H9 (cell line): ENCODE data around the gene OR51Q1. TPM values are rescaled to one million over a fixed set of nuclear protein-coding genes. Genes with fewer than 3 reads are reported as not detected.

ENCODE experiments used
- DNase-seq: peaks from one replicate; pipeline ENCODE4 v3.0.0-alpha.2; 2017
- H2AFZ ChIP-seq: one replicate; pipeline ENCODE4 v1.6.1; 2013; ENCODE audit warnings: mild to moderate bottlenecking, low read length, control low read depth, moderate library complexity
- H2AK5ac ChIP-seq: 2 replicates; pipeline ENCODE4 v1.6.1; 2013; ENCODE audit warnings: low read length, control low read depth, mixed read lengths; ENCODE audit not compliant: insufficient read length
- H2BK120ac ChIP-seq: one replicate; pipeline ENCODE4 v1.6.1; 2013; ENCODE audit warnings: low read depth, mild to moderate bottlenecking, low read length, control low read depth, inconsistent platforms; ENCODE audit not compliant: poor library complexity, severe bottlenecking
- H2BK12ac ChIP-seq: 2 replicates; pipeline ENCODE4 v1.6.1; 2013; ENCODE audit warnings: low read length, control low read depth, mixed read lengths, low read depth; ENCODE audit not compliant: insufficient read length
- H2BK15ac ChIP-seq: 2 replicates; pipeline ENCODE4 v1.6.1; 2013; ENCODE audit warnings: low read depth, low read length, control low read depth
- H2BK20ac ChIP-seq: one replicate; pipeline ENCODE4 v1.6.1; 2013; ENCODE audit warnings: low read depth, mild to moderate bottlenecking, low read length, control low read depth, inconsistent platforms; ENCODE audit not compliant: poor library complexity, severe bottlenecking
- H2BK5ac ChIP-seq: 2 replicates; pipeline ENCODE4 v1.6.1; 2013; ENCODE audit warnings: low read length, control low read depth, mixed read lengths; ENCODE audit not compliant: insufficient read length
- H3K14ac ChIP-seq: 2 replicates; pipeline ENCODE4 v1.6.1; 2013; ENCODE audit warnings: low read length, control low read depth; ENCODE audit not compliant: insufficient read depth
- H3K18ac ChIP-seq: 2 replicates; pipeline ENCODE4 v1.6.1; 2013; ENCODE audit warnings: low read depth, mild to moderate bottlenecking, mixed read lengths, low read length, control low read depth; ENCODE audit not compliant: insufficient read length
- H3K23ac ChIP-seq: 2 replicates; pipeline ENCODE4 v1.6.1; 2013; ENCODE audit warnings: low read length, control low read depth, mixed read lengths, low read depth; ENCODE audit not compliant: insufficient read length
- H3K23me2 ChIP-seq: 2 replicates; pipeline ENCODE4 v1.6.1; 2013; ENCODE audit warnings: low read depth, mild to moderate bottlenecking, mixed read lengths, low read length, control low read depth; ENCODE audit not compliant: insufficient read length, poor library complexity, severe bottlenecking
- H3K27ac ChIP-seq: 2 replicates; pipeline ENCODE4 v1.5.1; 2013; ENCODE audit warnings: low read length, control low read depth, mixed read lengths, low read depth; ENCODE audit not compliant: insufficient read length
- H3K27me3 ChIP-seq: 2 replicates; pipeline ENCODE4 v1.6.1; 2013; ENCODE audit warnings: low read length, control low read depth, inconsistent platforms; ENCODE audit not compliant: insufficient read depth
- H3K4ac ChIP-seq: 2 replicates; pipeline ENCODE4 v1.6.1; 2013; ENCODE audit warnings: low read depth, mild to moderate bottlenecking, control low read depth, inconsistent platforms, low read length, moderate library complexity
- H3K4me1 ChIP-seq: 2 replicates; pipeline ENCODE4 v1.6.1; 2013; ENCODE audit warnings: low read length, control low read depth, inconsistent platforms; ENCODE audit not compliant: insufficient read depth
- H3K4me2 ChIP-seq: 2 replicates; pipeline ENCODE4 v1.6.1; 2013; ENCODE audit warnings: low read length, control low read depth, mixed read lengths; ENCODE audit not compliant: insufficient read length, insufficient read depth
- H3K56ac ChIP-seq: 2 replicates; pipeline ENCODE4 v1.6.1; 2013; ENCODE audit warnings: low read depth, mild to moderate bottlenecking, mixed read lengths, low read length, control low read depth; ENCODE audit not compliant: insufficient read length
- H3K79me1 ChIP-seq: 2 replicates; pipeline ENCODE4 v1.6.1; 2013; ENCODE audit warnings: low read depth, mild to moderate bottlenecking, moderate library complexity, low read length, control low read depth, inconsistent platforms; ENCODE audit not compliant: insufficient read depth, poor library complexity, severe bottlenecking
- H3K79me2 ChIP-seq: 2 replicates; pipeline ENCODE4 v1.6.1; 2013; ENCODE audit warnings: low read length, control low read depth, inconsistent platforms; ENCODE audit not compliant: insufficient read depth
- H3K9ac ChIP-seq: 2 replicates; pipeline ENCODE4 v1.6.1; 2013; ENCODE audit warnings: low read length, control low read depth, mixed read lengths; ENCODE audit not compliant: insufficient read length; ENCODE audit errors: extremely low read depth
- H3K9me3 ChIP-seq: one replicate; pipeline ENCODE4 v1.6.1; 2013; ENCODE audit warnings: low read depth, low read length, inconsistent platforms; ENCODE audit not compliant: control insufficient read depth
- H3T11ph ChIP-seq: one replicate; pipeline ENCODE4 v1.6.1; 2013; ENCODE audit warnings: mild to moderate bottlenecking, low read length, control low read depth, inconsistent platforms
- H4K20me1 ChIP-seq: one replicate; pipeline ENCODE4 v1.6.1; 2013; ENCODE audit not compliant: control insufficient read depth, insufficient read length, insufficient read depth
- H4K5ac ChIP-seq: 2 replicates; pipeline ENCODE4 v1.6.1; 2013; ENCODE audit warnings: low read depth, mild to moderate bottlenecking, mixed read lengths, low read length, control low read depth; ENCODE audit not compliant: insufficient read length
- H4K8ac ChIP-seq: replicated peaks from 2 replicates; pipeline ENCODE4 v1.6.1; 2013; ENCODE audit warnings: low read length, control low read depth, mixed read lengths, low read depth; ENCODE audit not compliant: insufficient read length
- H4K91ac ChIP-seq: 2 replicates; pipeline ENCODE4 v1.6.1; 2013; ENCODE audit warnings: low read depth, mild to moderate bottlenecking, moderate library complexity, mixed read lengths, low read length, control low read depth; ENCODE audit not compliant: insufficient read length
- H3K27ac Mint-ChIP-seq, 3 experiments: 2 replicates in 2 of 3; 3 replicates in 1 of 3; pipeline ENCODE4 v1.8.0; 2020 to 2021; ENCODE audit warnings: mixed read lengths in 3 of 3, mild to moderate bottlenecking in 1 of 3, moderate library complexity in 1 of 3
- H3K27me3 Mint-ChIP-seq: 2 replicates; pipeline ENCODE4 v1.8.0; 2021; ENCODE audit warnings: low read depth, mild to moderate bottlenecking, moderate library complexity, mixed read lengths
- H3K36me3 Mint-ChIP-seq, 3 experiments: 2 replicates in 2 of 3; 3 replicates in 1 of 3; pipeline ENCODE4 v1.8.0; 2020 to 2021; ENCODE audit warnings: low read depth in 3 of 3, mixed read lengths in 3 of 3; ENCODE audit not compliant: insufficient read depth in 1 of 3
- H3K4me1 Mint-ChIP-seq, 2 experiments: 2 replicates each; pipeline ENCODE4 v1.8.0; 2020; ENCODE audit warnings: mixed read lengths in 2 of 2
- H3K4me3 Mint-ChIP-seq, 2 experiments: 2 replicates in 1 of 2; 3 replicates in 1 of 2; pipeline ENCODE4 v1.8.0; 2020 to 2021; ENCODE audit warnings: mild to moderate bottlenecking in 2 of 2, mixed read lengths in 2 of 2, moderate library complexity in 1 of 2
- H3K9me3 Mint-ChIP-seq, 2 experiments: 2 replicates in 1 of 2; 3 replicates in 1 of 2; pipeline ENCODE4 v1.8.0; 2020; ENCODE audit warnings: mild to moderate bottlenecking in 2 of 2, mixed read lengths in 2 of 2, moderate library complexity in 1 of 2
- WGBS: extraction: QIAGEN DNeasy Blood & Tissue Kit; methylation state at CpG from one replicate; pipeline ENCODE4 v1.1.7; 2013; ENCODE audit warnings: missing lambda C conversion rate, low lambda C conversion rate, mixed read lengths; ENCODE audit not compliant: insufficient read length; ENCODE audit errors: extremely low coverage; 5-methylcytosine and 5-hydroxymethylcytosine counted together
- total RNA-seq: library from RNA; stranded (reverse); gene quantifications from 2 replicates; pipeline ENCODE4 v1.2.1, GENCODE V29; 2021
- TF ChIP-seq, protein P1 (sequence below): fragments of 200-600 bp; sonication (generic); conservative IDR thresholded peaks from 3 replicates; pipeline ENCODE4 v1.8.0; 2021; ENCODE audit warnings: antibody characterized with exemption, mild to moderate bottlenecking

Gene OR51Q1
- total RNA-seq, 1 experiment from 2014 or later, result not detected

DNA sequence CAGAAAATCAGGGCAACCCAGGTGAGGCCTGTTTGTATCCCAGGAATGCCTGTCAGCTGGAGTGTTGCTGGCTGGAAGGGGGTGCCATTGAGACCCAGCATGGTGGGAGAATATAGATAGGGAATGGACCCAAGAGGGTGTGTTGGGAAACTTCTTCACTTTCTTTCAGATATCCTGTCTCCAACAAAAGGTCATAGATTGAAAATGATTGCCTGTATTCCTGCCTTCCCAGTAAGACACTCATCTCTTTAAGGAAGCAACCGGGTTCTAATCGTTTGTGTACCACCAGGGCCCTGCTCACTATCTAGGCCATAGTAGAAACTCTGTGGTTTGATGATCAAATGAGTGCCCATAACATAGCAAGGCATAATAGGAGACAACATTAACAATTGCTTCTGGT lies 19.5 kb downstream of the OR51Q1 start, which contains the start of gene OR51I1:
OR51I1 (minus strand) TSS at position 101 of the 400 bp plus-strand sequence; CDS start at position 101, 0 bp downstream.
- H3K4me1 ChIP-seq, result no peaks in the 10 kb centered on the region
- no peaks in the 10 kb centered on the region for H3K23me2 ChIP-seq
- H3K79me2 ChIP-seq, result no peaks in the 10 kb centered on the region
- H3K36me3 Mint-ChIP-seq, result no peaks in the 10 kb centered on the region
- no peak within 1 kb of the TSS for H3K27ac Mint-ChIP-seq
- no peaks in the 10 kb centered on the region for H3K9me3 ChIP-seq
- no peaks in the 10 kb centered on the region for H3K4me1 Mint-ChIP-seq
- no peak within 1 kb of the TSS for H3K23ac ChIP-seq
- H2BK20ac ChIP-seq, result no peak within 1 kb of the TSS
- H3K9ac ChIP-seq, result no peak within 1 kb of the TSS
- H3K4me3 Mint-ChIP-seq, result no peak within 1 kb of the TSS
- no peak within 1 kb of the TSS for H4K91ac ChIP-seq
- no peaks in the 10 kb centered on the region for H3K27me3 Mint-ChIP-seq
- no peak within 1 kb of the TSS for H2AK5ac ChIP-seq
- H3K14ac ChIP-seq, result no peak within 1 kb of the TSS
- no peaks in the 10 kb centered on the region for H3K79me1 ChIP-seq
- H4K20me1 ChIP-seq, result no peaks in the 10 kb centered on the region
- no peaks in the 10 kb centered on the region for H3K27me3 ChIP-seq
- H3K18ac ChIP-seq, result no peak within 1 kb of the TSS
- H3K27ac ChIP-seq, result no peak within 1 kb of the TSS
- H3K9me3 Mint-ChIP-seq, result peaks cover 0 to 2% of the 10 kb centered on the region in 2 experiments; a peak in 1 of 5 replicates
- no peak within 1 kb of the TSS for H2AFZ ChIP-seq
- no peak for DNase-seq
- WGBS, result no CpG with 5 or more reads among the region's 2 CpGs
- H3K4me2 ChIP-seq, result no peak within 1 kb of the TSS
- no peak within 1 kb of the TSS for H4K5ac ChIP-seq
- H3K56ac ChIP-seq, result no peak within 1 kb of the TSS
- H2BK12ac ChIP-seq, result no peak within 1 kb of the TSS
- H3T11ph ChIP-seq, result no peak within 1 kb of the TSS
- H2BK5ac ChIP-seq, result no peak within 1 kb of the TSS
- H3K4ac ChIP-seq, result no peak within 1 kb of the TSS
- TF ChIP-seq, protein P1, sequence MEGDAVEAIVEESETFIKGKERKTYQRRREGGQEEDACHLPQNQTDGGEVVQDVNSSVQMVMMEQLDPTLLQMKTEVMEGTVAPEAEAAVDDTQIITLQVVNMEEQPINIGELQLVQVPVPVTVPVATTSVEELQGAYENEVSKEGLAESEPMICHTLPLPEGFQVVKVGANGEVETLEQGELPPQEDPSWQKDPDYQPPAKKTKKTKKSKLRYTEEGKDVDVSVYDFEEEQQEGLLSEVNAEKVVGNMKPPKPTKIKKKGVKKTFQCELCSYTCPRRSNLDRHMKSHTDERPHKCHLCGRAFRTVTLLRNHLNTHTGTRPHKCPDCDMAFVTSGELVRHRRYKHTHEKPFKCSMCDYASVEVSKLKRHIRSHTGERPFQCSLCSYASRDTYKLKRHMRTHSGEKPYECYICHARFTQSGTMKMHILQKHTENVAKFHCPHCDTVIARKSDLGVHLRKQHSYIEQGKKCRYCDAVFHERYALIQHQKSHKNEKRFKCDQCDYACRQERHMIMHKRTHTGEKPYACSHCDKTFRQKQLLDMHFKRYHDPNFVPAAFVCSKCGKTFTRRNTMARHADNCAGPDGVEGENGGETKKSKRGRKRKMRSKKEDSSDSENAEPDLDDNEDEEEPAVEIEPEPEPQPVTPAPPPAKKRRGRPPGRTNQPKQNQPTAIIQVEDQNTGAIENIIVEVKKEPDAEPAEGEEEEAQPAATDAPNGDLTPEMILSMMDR, result no peak
- no peak within 1 kb of the TSS for H2BK120ac ChIP-seq
- no peak within 1 kb of the TSS for H4K8ac ChIP-seq
- H2BK15ac ChIP-seq, result no peak within 1 kb of the TSS
